WI38 (cell line): ENCODE data around the gene THSD4.

Experiments used
- H3K4me3 ChIP-seq: 2 replicates; pipeline ENCODE4 v1.5.1; 2011; ENCODE audit warnings: low read depth, mild to moderate bottlenecking, control low read depth, low read length
- CTCF ChIP-seq: IDR thresholded peaks from 2 replicates; pipeline ENCODE4 v1.5.1; 2012; ENCODE audit warnings: low read depth, mild to moderate bottlenecking, control low read depth, low read length

THSD4 gene

GRCh38 chr15:71350622-71351378, 235.5 kb downstream of the THSD4 start:
- H3K4me3 ChIP-seq: no peak overlapping the region
- no peak for TF ChIP-seq CTCF

GRCh38 chr15:71352125-71352524, 236.9 kb downstream of the THSD4 start:
- TF ChIP-seq CTCF: no peak
- H3K4me3 ChIP-seq: no peak overlapping the region

- no peak for TF ChIP-seq CTCF
- no peak overlapping the region for H3K4me3 ChIP-seq
Measured at GRCh38 chr15:71352765-71353164, 237.5 kb downstream of the THSD4 start.

GRCh38 chr15:71353171-71353570, 237.9 kb downstream of the THSD4 start:
- no peak for TF ChIP-seq CTCF
- no peak overlapping the region for H3K4me3 ChIP-seq

- no peak for TF ChIP-seq CTCF
- H3K4me3 ChIP-seq: no peak overlapping the region
Measured at GRCh38 chr15:71355268-71355667, 240.0 kb downstream of the THSD4 start.

GRCh38 chr15:71357321-71357732, 242.1 kb downstream of the THSD4 start:
- no peak overlapping the region for H3K4me3 ChIP-seq
- TF ChIP-seq CTCF: no peak

GRCh38 chr15:71357967-71358366, 242.7 kb downstream of the THSD4 start:
- H3K4me3 ChIP-seq: no peak overlapping the region
- TF ChIP-seq CTCF: no peak
